GM21390 (cell line): ENCODE results near the gene WSB1.
"Not testable (repeated sequence)": the region's sequence is repeated elsewhere in the genome, so short reads cannot be mapped to it uniquely, and the experiment has no call there.

ENCODE experiments used
- ATAC-seq: cut with Tn5 transposase; IDR thresholded peaks from one replicate; pipeline ENCODE4 v1.9.1; 2021; ENCODE audit not compliant: unreplicated experiment

The WSB1 gene

DNA sequence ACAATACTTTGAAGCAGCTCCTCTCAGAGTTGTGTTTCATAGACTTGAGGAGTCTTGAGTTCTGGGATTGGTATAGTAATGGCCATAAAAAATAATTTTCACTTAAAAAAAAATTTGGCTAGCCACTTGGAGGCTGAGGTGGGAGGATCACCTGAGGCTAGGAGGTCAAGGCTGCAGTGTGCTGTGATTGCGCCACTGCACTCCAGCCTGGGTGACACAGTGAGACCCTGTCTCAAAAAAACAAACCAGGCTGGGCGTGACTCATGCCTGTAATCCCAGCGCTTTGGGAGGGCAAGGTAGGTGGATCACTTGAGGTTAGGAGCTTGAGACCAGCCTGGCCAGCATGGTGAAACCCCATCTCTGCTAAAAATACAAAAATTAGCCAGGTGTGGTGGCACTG, 14.8 kb upstream of the WSB1 start:
- ATAC-seq, result not testable (repeated sequence)

- no peak for ATAC-seq
Measured at GRCh38 chr17:27280527-27280926, 13.4 kb upstream of the WSB1 start.

GRCh38 chr17:27281438-27281837, 12.5 kb upstream of the WSB1 start:
- no peak for ATAC-seq

- ATAC-seq, result peak; percentile 82
Measured at GRCh38 chr17:27282054-27282551, 11.8 kb upstream of the WSB1 start.

DNA sequence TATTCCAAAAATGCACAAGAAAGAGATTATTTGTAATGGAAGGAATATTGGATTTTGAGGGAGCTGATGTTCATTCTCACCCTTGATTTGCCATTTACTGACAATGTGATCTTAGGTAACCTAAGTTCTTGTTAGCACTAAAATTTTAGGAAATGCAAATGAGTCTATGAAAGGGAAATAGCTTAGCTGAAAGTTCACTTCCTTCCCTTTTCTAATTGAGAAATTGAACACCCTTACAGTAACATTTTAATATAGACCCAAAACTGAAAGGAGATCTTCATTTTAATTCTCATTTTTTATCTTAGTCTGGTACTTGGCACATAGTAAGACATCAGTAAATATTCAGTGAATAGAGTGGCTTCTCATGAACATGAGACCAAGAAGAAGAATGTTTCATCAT, 10.9 kb upstream of the WSB1 start:
- no peak for ATAC-seq

GRCh38 chr17:27283751-27284150, 10.2 kb upstream of the WSB1 start:
- ATAC-seq, result no peak

DNA sequence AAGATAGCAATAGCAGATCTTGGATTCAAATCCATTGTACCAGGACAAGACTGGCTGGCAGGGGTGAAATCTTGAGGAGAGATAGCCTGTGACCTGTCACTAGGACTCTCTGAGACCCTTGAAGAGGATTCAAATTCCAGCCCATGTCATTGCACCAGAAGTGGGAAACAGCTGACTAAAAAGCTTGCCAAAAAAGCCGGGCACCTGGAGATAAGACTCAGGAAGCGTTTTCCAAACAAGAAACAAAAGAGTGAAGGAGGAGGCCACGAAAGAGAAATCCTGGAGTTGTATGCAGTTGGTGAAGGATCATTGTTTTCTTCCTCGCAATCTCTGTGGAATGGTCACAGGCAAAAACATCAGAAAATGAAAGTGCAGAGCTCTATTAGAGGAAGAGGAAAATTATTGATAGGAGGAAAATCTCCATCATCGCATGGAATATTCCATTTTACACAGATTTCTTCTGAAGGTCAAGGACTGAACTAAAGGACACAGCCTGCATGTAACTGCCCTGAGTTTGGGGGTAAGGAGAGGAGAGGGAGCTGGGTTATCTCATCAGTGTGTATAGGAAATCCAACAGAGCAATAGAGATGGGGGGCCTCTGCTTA, 9.0 kb upstream of the WSB1 start:
- no peak for ATAC-seq

DNA sequence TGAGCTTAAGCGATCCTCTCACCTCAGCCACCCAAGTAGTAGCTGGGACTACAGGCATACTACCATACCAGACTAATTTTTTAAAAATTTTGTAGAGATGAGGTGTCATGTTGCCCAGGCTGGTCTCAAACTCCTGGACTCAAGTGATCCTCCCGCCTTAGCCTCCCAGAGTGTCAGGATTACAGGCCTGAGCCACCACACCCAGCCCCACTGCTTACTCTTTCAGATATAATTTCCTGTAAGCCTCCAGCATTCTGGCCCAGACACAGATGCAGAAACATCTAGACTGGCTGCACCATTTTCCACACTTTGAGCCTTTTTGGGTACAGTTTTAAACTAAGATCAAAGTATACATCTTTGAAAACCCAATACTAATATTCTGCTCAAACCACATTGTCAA, 8.4 kb upstream of the WSB1 start:
- ATAC-seq, result no peak

DNA sequence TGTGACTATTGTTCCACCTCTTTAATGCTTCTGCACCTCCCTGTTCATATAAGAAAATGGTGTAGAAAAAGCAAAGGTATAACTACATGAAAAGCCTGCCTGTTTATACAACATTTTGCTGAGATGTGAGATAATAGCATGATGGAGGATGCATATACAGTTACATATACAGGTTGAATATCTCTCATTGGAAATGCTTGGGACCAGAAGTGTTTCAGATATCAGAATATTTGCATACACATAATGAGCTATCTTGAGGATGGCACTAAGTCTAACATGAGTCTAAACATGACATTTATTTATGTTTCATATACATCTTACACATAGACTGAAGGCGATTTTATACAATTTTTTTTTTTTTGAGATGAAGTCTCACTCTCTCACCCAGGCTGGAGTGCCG, 5.7 kb upstream of the WSB1 start:
- no peak for ATAC-seq

GRCh38 chr17:27289856-27290255, 4.1 kb upstream of the WSB1 start:
- no peak for ATAC-seq

- ATAC-seq, result no peak
Measured at GRCh38 chr17:27290916-27291598, 2.9 kb upstream of the WSB1 start.

DNA sequence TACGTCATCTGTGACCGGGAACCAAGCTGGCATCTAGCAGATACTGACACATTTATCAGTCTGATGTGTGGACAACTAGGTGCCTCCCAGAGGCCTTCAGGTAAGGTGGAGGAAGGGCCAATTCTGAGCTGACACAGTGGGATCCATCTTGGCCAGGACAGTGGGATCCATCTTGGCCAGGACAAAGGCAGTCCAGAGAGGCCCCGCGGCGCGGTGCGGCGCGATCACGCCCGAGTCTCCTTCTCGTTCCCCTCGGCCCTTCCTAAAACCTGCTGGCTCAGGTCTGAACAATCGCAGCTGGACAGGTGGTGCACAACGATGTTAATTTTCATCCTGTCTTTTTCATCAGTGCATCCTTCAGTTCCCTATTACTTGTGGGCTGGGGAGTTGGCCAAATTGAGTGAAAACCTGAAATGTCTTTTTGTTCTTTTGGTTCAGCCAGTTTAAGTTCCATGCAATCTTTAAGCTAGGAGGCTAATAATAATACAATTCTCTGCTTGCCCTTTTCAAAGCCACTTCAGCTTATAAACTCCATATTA, 486 bp upstream of the WSB1 start:
- ATAC-seq, result no peak

- ATAC-seq, result peak; percentile 48
Measured at GRCh38 chr17:27294689-27295630, 1.0 kb downstream of the WSB1 start.

DNA sequence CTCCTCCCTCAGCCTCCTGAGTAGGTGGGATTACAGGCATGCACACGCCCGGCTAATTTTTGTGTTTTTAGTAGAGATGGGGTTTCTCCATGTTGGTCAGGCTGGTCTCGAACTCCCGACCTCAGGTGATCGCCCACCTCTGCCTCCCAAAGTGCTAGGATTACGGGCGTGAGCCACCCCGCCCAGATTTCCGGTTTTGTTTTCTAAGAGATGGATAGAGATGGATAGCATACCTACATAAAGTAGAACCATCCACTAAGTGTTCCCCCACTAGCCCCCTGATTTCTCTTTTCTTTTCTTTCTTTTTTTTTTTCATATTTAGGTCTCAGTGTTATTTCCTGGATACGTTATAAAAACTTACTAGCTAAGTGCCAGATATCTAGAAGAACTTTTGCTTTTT, 2.0 kb downstream of the WSB1 start:
- ATAC-seq, result no peak

DNA sequence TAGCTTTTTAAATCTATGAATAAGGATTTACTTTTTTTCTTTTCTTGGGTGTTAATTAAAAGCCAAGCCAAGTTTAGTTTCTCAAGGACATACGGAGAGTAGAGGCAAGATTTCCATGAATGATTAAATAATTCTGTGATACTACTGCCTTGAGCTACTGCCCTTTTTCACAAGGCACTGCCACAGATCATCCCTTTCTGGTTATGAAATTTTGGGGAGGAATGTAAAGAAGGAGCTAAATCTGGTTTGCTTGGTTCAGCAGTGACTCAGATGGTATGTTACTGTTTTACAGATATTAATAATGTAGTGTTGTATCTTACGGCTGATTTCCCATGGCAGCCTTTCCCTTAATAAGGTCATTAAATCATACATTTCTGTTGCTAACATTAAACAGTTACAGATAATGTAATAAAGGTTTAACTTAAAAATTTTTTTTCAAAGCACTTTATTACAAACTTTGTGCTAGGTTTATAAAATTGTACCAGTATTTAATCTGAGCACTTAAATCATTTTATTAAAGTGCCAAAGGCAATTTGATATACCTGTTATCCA, 2.6 kb downstream of the WSB1 start:
- no peak for ATAC-seq

- ATAC-seq, result no peak
Measured at GRCh38 chr17:27299384-27300049, 5.6 kb downstream of the WSB1 start.

DNA sequence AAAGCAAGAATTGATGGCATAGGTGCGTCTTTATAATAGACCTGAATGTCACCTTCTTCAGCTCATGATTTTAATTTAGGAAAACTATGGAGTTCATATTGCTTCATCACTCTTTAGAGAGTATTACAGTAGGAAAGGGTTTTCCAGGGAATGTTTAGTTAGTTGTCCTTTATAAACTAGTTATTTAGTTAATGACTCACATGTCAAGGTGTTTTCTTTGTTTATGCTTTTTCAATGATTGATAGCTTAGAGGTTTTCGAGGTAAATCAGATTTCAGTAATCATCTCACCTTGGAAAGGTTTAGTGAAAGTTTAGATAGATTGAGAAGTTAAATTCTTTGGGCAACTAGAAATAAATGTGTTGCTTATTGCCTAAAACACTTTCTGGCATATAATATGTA, 9.8 kb downstream of the WSB1 start:
- ATAC-seq, result no peak

GRCh38 chr17:27306276-27306835, 12.4 kb downstream of the WSB1 start:
- ATAC-seq, result no peak

DNA sequence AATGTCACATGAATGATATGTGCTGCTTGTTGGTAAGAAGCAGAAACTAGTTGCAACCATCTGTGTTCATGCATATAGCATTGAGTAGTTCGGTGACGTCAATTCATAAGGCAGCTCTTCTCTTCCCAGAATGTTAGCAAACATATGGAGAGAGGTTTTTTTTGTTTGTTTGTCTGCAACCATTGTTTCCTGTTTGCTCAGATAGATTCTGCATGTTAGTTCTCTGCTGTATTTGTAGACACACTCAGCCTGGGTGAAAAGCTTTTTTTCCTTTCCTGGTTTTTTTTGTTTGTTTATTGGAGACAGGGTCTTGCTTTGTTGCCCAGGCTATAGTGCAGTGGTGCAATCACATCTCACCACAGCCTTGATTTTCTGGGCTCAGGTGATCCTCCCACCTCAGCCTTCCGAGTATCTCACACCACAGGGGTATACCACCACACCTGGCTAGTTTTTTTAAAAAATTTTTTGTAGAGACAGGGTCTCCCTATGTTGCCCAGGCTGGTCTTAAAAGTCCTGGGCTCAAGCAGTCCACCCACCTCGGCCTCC, 16.7 kb downstream of the WSB1 start:
- no peak for ATAC-seq

DNA sequence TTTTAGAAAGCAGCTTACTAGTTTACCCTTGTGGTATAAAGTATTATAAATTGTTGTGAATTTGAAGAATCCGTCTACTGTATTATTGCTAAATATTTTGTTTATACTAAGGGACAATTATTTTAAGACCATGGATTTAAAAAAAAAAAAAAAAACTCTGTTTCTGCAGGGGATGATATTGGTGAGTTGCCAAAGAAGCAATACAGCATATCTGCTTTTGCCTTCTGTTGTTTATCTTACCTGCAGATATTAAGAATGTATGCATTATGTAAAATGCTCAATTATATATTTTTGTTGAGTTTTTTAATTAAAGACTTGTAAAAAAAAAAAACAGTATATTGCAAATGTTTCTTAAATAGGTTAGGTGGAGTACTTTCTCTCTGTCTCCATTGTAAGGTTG, 19.4 kb downstream of the WSB1 start:
- ATAC-seq, result no peak
